ENCODE measurements around the gene LY6G5C. TPM values are rescaled to one million over a fixed set of nuclear protein-coding genes. Genes with fewer than 3 reads are reported as not detected.

Gene LY6G5C
- total RNA-seq, 1 experiment from 2014 or later = 3.2 TPM

DNA sequence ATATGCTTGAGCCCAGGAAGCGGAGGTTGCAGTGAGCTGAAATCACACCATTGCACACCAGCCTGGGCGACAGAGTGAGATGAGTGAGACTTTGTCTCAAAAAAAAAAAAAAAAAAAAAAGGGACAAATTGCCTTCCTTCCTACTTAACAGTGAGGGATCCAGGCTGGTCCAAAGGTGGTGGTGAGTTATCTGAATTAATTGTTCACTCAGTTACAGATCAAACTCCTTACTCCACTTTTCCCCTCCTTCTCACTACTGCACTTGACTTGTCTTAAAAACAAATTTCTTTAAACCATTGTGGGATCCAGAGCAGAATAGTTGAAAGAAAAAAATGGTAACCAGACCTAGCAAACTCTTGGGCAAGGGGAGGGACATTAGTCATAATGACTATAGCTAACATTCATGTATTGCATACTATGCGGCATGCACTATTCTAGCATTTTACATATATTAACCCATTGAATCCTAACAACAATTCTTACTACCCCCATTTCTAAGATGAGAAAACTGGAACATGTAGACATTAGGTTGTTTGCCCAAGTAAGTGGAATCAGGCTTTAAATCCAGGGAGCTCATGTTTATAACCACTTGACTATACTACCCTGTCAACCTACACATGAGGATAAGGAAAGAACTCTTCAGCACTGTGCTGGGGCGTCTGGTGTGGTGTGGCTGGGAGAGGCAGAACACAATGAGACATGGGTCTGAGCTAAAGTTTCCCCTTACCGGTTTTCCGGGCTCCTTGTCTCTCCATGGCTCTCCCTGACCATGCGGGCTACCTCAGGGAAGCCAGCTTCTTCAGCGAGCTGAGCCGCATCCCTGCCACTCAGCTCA lies 17.5 kb downstream of the LY6G5C start:
- DNase-seq (ENCODE audit: low read depth) = peak; percentile 41

DNA sequence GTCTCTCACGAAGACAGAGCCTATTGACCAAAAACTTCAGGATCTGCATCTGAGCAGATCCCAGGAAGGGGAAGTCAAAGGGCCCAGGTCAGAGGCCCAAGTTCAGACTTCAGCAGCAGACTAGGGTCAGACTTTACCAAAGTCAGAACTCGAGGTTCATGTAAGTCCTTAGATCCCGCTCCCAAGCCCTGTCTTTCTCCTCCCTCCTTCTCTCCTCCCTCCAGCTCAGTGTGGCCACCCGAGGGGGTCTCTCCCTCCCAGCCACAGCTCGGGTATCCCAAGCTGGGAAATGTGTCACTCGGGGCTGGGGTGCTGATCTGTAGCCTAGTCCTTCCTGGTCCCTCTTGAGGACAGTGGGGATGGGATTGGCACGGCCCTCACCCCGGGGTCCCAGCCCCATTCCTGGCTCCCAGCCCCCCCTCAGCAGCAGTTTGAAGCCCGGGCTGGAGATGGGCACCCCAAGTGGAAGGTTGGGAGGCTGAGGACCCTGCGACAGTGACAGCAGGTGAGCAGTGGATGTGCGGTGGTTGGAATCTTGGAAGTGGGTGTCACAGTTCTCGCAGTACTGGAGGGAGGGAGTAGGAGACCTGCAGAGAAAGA lies 18.6 kb downstream of the LY6G5C start:
- no peak for DNase-seq (ENCODE audit: low read depth)

DNA sequence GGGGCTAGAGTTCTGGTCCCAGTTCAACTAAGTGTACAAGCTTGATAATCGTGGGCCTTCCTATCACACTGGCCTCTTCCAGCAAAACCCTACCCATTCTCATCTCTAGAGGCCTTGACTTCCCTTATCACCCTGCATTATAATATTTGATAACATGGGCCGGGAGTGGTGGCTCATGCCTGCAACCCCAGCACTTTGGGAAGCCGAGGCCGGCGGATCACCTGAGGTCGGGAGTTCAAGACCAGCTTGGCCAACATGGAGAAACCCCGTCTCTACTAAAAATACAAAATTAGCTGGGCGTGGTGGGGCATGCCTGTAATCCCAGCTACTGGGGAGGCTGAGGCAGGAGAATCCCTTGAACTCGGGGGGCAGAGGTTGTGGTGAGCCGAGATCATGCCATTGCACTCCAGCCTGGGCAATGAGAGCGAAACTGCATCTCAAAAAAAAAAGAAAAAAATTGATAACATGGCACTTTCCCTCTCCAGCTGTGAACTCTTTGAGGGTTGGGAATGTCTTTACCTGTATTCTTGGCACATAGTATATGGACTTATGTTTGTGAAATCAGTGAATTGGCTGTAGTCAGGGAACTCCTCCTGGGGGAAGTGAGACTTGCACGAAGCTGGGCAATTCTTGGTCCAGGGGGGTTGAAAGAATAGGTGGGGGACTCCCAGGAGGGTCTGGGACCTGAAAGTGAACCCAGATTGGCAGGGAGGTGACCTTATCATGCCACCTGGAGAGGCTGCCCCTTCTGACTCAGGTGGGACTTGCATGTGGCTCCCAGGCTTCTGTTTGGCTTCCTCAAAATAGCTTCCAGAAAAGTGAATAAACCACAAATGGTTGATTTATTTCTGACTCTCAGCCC lies 19.4 kb downstream of the LY6G5C start:
- no peak for DNase-seq (ENCODE audit: low read depth)

DNA sequence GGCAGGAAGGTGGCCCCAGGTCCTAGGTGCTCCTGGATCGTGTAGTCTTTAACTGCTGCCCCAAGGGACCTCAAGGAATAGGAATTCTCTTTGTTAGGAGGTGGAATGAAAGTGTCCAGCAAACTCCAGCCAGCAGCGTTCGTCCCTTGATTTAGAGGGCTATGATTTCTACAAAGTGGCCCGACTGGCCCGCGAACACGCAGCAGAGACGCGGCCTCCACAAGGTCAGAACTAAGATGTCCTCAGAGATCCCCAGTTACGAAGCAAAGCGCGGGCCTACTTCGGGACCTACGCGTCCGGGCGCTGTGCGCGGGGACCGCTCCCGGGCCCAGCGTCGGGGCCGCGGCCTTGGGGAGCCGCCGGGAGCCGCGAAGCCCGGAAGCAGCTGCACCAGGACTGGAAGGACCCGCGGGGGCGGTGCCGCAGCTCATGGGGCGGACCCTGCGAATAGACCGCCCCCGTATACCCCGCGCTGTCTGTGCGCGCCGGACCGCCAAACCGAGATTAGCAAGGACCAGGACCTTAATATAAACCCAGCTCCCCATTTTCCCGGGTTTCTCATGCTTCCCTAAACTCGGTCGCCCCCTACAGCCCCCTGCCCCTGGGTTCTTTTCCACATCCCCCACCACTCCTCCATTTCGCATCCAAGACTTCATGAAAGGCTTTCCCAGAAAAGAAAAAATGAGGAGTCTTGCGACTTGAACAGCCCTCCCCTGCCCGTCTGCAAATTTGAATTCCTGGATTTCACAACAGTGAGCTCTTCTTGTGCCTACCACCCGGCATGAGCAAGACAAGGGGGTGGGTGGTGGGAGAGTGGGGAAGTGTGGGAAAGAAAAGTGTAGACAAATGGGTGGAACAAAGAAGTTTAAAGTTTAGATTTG lies 20.2 kb downstream of the LY6G5C start, which contains the start of gene C6orf47:
Gene C6orf47, minus strand, starts transcription at position 398 of the 881 bp plus-strand sequence. CDS start 831 bp downstream, outside the sequence.
- DNase-seq (ENCODE audit: low read depth) = peak; percentile 83

DNA sequence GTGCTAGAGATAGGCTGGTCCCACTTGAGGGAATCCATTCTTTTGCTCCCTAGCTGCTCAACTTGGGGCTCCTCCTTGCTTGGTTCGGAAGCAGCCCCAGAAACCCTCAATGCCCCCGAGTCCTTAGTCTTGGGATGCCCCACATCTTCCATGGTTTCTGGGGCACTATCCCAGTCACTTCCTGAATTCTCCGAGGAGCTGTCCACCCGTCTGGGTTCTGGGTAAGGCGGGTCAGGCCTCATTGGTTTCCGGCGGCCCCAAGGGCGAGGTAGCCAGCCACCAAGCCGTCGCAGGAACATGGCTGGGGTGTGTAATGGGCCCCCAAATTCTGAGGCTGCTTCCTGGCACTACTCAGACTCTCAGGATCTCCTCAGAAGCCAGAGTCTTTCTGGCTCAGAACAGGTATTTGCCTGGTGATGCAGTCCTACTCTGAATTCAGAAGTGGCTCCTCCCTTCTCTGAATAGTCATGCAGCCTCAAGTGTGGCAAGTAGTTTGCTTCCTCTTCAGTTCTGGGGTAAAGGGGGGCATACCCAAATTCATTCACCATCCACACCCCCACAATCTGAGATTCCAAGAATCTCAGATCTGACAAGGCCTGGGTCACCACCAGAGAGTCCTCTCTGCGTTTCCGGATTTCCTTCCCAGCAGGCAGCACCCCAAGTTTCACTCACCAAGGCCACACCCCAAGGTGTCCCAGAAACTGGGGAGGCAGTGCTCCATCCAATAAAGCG lies 21.1 kb downstream of the LY6G5C start:
- peak; percentile 28 for DNase-seq (ENCODE audit: low read depth)

DNA sequence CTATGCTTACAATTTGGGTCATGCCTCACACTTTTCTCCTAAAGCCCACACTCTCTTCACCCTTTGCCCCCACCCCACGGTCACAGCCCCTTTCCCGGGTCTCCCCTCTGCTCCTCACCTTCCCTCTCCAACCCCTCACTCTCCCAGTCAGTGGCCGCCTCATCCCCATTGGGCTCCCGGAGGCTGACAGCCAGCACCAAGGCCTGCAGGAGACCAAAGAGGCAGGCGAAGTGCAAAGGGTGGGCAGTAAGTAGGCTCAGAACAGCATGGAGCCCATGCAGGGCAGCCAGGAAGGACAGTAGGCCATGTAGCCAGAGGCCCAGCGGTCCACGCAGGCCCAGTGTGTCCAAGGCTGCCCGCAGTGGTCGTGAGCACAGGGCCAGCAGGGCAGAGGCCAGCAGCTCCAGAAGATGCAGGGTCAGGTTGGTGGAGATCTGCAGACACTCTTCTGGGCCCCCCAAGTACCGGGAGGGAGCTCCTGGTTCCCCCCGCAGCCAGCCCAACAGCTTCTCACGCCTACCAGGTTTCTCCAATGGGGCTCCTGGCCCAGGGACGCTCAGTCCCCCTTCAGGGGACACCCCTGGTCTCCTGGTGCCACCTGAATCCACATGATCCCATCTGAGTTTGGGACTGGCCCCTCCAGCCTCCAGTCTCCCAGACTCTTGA lies 21.8 kb downstream of the LY6G5C start:
- DNase-seq (ENCODE audit: low read depth) = no peak

DNA sequence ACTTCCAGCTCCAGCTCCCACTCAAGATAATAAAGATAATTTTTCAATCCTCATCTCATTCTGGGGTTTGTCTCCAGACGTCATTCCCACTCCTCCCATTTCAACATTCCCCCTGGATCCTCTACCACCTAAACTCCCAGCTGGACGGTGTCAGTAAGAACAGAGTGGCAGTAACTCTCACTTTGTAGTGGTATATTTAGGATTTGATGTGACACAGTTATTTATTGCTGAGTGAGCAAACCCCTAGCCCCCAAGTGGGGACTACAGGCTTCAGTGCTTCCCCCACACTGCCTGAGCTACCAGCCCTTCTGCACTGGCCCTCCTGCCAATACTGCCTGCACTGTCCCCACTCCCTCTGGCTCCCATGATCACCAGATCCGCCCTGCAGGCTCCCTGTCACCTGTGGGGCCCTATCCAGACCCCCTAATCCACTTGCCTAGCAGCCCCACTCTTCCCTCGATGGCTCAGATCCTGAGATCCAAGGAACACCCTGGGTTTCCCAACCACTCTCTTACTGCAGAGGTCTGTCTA lies 22.6 kb downstream of the LY6G5C start:
- no peak for DNase-seq (ENCODE audit: low read depth)

DNA sequence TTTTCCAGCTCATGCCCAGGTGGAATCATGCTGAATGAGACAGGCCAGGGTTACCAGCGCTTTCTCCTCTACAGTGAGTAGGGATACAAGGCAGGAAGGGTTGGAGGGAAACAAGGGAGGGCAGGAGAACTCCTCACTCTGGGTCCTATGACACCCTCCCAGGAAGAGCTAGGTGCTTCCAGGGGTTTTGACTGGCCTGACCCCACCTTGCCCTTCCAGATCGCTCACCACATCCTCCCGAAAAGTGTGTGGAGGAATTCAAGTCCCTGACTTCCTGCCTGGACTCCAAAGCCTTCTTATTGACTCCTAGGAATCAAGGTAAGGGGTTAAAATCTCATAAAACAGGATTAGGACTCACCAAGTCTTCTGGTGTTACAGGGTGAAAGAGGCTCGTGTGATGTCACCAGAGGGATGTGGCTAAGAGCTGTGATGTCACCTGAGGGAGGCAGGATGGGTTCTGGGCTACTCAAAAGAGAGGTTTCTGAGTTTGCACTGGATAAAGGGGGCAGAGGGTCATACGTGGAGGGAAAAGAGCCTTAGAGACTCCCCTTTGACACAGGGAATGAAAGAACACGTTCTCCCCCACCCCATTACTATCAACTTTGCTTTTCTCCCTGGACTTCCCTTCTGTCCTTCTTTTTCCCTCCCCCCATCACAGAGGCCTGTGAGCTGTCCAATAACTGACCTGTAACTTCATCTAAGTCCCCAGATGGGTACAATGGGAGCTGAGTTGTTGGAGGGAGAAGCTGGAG lies 23.3 kb downstream of the LY6G5C start:
- no peak for DNase-seq (ENCODE audit: low read depth)

DNA sequence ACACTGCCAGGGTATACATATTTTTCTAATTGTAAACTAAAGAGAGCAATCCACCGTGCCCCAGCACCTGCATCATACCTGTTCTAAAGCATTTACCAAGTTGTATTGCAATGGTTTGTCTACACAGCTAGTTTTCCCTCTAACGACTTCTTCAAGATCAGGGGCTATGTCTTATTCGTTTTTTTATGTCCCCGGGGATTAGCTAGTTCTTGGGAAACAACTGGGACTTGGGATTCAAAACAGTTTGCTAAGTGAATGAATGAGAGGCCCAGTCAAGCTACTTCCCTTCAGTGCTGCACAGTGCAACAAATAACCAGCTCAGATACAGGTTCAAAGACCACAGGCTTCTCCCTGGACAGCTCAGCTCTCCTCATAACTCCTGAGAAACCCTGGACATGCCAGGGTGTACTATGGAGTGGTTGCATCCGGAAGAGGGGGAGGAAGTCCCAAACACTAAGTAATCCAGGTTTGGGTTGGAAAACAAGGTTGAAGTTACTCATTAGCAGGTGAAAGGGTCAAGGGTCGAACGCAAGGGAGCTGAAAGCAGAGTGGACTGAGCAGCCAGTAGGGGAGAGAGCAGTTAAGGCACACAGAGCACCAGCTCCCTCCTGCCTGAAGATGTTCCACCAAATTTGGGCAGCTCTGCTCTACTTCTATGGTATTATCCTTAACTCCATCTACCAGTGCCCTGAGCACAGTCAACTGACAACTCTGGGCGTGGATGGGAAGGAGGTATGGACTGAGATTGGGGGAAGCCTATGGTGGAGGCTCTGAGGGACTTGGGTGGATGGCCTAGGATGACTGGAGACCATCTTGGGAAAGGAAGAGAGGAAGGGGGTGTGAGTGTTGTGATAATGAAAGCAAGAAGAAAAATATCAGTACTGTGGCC lies 25.3 kb downstream of the LY6G5C start, which contains the start of gene APOM:
Gene APOM, plus strand, starts transcription at position 546 of the 889 bp plus-strand sequence. Its CDS starts 73 bp downstream, at position 619.
- no peak for DNase-seq (ENCODE audit: low read depth)

DNA sequence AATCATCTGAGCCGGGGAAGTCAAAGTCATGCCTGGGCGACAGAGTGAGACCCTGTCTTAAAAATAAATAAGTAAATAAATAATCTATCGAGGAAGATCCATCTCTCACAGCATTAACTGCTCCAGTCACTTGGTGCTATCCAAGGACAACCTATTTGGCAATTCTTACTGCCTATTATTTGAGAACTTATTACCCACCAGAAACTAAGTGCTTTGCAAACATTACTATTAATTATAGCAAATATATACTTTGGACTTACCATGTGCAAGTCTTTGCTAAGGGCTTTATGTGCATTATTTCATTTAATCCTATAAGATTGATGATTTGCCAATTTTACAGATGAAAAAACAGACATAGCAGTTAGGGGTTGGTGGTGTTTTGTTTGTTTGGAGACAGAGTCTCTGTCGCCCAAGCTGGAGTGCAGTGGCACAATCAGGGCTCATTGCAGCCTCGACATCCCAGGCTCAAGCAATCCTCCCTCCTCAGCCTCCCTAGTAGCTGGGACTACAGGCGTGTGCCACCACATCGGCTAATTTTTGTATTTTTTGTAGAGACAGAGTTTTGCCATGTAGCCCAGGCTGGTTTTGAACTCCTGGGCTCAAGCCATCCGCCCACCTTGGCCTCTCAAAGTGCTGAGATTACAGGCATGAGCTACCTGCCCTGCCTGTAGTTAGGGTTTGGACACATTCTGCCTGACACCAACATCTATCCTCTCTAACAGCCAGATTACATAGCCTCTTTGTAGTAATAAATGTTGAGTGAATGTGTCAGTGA lies 26.1 kb downstream of the LY6G5C start:
- DNase-seq (ENCODE audit: low read depth) = no peak

DNA sequence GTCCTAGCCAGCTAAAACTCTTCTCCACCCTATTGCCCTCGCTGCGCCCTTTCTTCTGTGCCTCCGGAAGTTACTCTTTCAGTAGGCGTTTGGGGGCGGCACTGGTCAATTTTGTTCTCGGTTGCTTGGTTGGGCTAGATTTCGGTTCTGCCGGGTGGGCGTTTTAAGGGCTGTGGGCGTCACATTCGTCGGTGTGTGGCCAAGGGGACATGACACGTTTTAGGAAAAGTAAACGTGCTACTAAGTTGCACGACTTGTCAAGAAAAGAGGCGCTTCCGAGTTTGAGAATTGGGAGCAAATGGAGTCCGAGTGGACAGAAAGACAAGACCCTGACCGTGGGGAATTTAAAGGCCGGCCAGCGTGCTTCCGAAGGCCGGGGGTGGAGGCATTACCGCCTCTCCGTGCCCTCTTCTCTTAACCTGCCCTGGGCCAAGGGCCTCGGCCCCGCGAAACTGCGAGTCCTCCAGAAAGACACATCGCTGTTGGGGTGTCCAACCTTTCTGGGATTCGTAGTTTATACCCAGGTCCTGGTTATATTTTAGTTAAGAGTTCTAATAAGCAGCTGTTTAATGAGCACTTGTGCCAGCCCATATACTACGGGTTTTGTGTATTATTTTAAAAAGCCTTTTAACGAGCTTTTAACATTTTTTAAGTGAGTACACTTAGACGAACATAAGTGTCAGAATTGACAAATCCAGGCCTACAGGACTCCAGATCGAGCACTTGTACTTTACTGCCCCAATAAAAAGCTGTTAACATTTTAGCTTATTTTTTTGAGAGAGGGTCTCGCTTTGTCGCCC lies 27.7 kb downstream of the LY6G5C start:
- DNase-seq (ENCODE audit: low read depth) = no peak

DNA sequence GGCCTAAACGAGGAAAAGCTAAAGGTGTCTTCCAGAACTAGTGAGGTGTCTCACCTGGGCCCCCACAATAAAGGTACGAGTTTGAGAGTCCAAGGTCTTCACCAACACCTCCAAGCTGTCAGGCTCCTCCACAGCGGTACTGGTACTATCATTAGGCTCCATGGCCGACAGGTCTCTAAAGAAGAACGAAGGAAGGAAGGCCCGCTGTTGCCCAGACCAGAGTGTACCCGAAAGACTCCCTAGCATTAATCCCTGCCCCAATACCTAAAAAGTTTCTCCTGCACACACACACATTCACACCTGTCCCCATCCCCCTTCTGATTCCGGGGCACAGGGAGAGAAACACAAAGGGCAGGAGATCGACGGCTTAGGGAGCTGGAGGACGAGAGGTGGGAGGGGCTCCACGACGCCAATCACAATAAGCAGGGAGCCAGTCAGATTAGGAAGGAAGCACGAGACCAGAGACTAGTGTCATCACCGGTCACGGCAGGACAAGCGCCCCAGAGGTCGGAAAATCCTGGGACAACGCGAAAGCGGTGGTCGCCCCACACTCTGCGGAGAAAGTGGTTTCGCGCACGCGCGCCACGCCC lies 29.2 kb downstream of the LY6G5C start:
- peak; percentile 75 for DNase-seq (ENCODE audit: low read depth)

DNA sequence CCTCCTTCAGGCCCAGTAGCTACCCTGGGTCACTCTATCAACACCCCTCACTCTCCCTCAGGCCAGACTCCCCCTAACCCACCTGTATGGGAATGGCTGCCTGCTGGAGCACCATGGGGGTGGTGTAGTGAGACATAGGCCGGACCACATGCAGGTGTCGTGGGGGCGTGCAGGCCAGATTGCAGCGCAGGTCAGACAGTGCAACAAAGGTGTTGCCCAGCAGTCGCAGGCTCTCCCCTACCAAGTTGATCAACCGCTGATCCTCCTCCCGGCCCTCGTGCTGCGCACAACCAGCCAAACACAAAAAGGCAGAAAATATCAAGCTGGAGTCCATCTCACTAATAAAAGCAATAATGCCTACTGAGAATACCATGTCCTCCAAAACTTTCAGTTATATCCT lies 35.5 kb downstream of the LY6G5C start:
- DNase-seq (ENCODE audit: low read depth) = no peak

DNA sequence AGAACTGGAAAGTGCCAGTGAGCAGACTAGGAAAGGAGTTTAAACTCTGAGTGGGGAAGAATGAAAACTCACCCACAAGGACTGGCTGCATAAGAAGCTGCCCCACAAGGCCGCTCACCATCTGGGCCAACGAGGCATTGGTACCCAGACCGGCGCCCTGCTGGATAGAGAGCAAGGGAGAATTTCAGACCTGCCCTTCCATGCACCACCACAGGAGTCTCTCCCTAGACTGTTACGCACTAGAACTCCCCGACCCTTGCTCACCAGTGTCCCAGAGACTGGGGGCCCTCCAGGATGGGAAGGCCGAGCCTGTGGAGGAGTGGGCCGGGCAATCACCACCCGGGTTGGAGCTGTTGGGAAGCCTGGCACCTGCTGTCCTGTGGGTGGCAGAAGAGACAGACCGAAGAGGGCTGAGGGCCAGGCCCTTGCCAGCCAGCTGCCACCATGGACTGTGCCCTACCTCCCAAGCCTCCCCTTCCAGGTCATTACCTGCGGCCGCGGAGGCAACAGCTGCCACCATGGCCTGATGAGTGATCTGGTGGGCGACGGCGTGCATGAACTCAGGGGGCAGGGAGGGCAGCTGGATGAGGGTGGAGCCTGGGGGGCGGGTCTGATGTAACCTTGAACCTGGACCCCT lies 36.9 kb downstream of the LY6G5C start:
- DNase-seq (ENCODE audit: low read depth) = no peak

All from LHCN-M2 (cell line).